ENCODE measurements around the gene GNA14. TPM values are rescaled to one million over a fixed set of nuclear protein-coding genes. Genes with fewer than 3 reads are reported as not detected.
"Not testable (repeated sequence)": the region's sequence is repeated elsewhere in the genome, so short reads cannot be mapped to it uniquely, and the experiment has no call there.

Gene GNA14
- total RNA-seq, 1 experiment from 2014 or later, result 0.25 TPM

DNA sequence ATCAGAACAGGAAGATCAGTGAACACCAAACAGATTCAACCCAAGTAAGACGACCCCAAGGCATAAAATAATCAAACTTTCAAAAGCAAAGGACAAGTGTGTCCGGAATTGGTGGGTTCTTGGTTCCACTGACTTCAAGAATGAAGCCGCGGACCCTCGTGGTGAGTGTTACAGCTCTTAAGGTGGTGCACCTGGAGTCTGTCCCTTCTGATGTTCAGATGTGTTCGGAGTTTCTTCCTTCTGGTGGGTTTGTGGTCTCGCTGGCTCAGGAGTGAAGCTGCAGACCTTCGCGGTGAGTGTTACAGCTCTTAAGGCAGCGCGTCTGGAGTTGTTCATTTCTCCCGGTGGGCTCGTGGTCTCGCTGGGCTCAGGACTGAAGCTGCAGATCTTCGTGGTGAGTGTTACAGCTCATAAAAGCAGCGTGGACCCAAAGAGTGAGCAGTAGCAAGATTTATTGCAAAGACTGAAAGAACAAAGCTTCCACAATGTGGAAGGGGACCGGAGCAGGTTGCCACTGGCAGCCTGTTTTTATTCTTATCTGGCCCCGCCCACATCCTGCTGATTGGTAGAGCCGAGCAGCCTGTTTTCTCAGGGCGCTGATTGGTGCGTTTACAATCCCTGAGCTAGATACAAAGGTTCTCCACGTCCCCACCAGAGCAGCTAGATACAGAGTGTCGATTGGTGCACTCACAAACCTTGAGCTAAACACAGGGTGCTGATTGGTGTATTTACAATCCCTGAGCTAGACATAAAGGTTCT is 158.5 kb downstream of the GNA14 start:
- H3K4me3 ChIP-seq (replicated peaks in 1 of 2; ENCODE audit: low read depth in 1 of 2, low read length in 2 of 2); H2AFZ ChIP-seq (ENCODE audit: low read depth, low read length, poor library complexity, severe bottlenecking); POLR2A ChIA-PET; H3K36me3 ChIP-seq (ENCODE audit: control insufficient read depth in 1 of 2, insufficient read depth in 2 of 2, low read length in 2 of 2); H3K27ac ChIP-seq (ENCODE audit: low read depth, low read length); ATAC-seq; H3K9ac ChIP-seq (ENCODE audit: low read length); H4K20me1 ChIP-seq (ENCODE audit: insufficient read depth); H3K27me3 ChIP-seq (ENCODE audit: insufficient read depth, low read length); H3K9me2 ChIP-seq (ENCODE audit: insufficient read depth); BruUV-seq (replicated peaks); H3K4me1 ChIP-seq (ENCODE audit: control insufficient read depth in 1 of 2, insufficient read depth in 2 of 2, low read length in 2 of 2); H3K9me3 ChIP-seq (ENCODE audit: control insufficient read depth in 1 of 2, insufficient read depth in 1 of 2, low read depth in 1 of 2, low read length in 2 of 2); H3K4me2 ChIP-seq (ENCODE audit: low read length); DNase-seq (ENCODE audit: low read depth, low spot score); RAD21 ChIA-PET (ENCODE audit: low non-redundant PET in 1 of 2, low total read pairs in 2 of 2, uncharacterized antibody in 2 of 2, unreplicated experiment in 2 of 2); H3K79me2 ChIP-seq (ENCODE audit: insufficient read depth, low read length): not testable (repeated sequence)
- CTCF ChIA-PET, result interaction anchor here (2.4 to 4.0 kb wide), 2 partner anchors 33 to 56 kb away, joined by 14 to 25 read pairs; no protein-coding TSS in a partner anchor
- intact Hi-C loops (cut with micrococcal nuclease), result loop anchor here (2.0 to 10.0 kb wide), 2 partner anchors 55 to 321 kb away; no protein-coding TSS in a partner anchor

DNA sequence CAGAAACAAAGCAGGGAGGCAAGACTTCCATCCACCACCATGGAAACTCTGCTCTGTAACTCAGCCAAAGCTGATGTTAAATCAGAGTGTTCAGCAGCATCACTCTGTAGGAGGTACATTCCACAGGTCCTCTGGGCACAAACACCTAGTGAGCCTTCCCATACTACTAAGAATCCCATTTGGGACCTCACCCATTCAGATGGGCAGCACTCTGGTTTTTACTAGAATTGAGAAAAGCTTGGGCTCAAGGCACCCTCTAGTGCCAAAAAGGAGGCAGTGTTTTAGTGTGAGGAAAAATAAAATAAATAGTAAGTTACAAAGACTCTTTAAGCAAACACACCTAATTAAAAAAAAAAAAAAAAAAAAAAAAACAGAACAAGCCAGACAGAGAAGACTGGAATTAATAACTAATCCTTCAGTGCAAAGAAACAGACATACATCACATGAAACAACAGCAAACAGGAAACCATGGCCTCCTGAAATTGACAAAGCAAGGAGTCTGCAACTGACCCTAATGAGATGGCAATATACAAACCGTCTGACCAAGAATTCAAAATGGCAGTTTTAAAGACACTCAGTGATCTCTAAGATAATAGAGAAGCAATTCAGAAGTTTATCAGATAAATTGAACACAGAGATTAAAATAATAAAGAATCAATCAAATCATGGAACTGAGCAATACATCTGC is 159.5 kb downstream of the GNA14 start:
- DNase-seq (ENCODE audit: low read depth, low spot score) (peak; percentile 7), ATAC-seq (peak; percentile 77)
- BruUV-seq (replicated peaks), result no TSS peak
- TF ChIP-seq RAD21 (IDR thresholded peaks at IDR 0.05; ENCODE audit: low read depth) (peak; percentile 70), ZFX (IDR thresholded peaks at IDR 0.05) (no peak), SRF (IDR thresholded peaks at IDR 0.05; ENCODE audit: low read depth) (no peak)
- TF ChIP-seq, protein P1, sequence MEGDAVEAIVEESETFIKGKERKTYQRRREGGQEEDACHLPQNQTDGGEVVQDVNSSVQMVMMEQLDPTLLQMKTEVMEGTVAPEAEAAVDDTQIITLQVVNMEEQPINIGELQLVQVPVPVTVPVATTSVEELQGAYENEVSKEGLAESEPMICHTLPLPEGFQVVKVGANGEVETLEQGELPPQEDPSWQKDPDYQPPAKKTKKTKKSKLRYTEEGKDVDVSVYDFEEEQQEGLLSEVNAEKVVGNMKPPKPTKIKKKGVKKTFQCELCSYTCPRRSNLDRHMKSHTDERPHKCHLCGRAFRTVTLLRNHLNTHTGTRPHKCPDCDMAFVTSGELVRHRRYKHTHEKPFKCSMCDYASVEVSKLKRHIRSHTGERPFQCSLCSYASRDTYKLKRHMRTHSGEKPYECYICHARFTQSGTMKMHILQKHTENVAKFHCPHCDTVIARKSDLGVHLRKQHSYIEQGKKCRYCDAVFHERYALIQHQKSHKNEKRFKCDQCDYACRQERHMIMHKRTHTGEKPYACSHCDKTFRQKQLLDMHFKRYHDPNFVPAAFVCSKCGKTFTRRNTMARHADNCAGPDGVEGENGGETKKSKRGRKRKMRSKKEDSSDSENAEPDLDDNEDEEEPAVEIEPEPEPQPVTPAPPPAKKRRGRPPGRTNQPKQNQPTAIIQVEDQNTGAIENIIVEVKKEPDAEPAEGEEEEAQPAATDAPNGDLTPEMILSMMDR (IDR thresholded peaks at IDR 0.05 in 2 of 3, conservative IDR thresholded peaks at IDR 0.05 in 1 of 3; ENCODE audit: borderline replicate concordance in 1 of 3, insufficient read depth in 1 of 3, low read depth in 2 of 3, low read length in 2 of 3), result peak; percentile 51 to 64 (median 56); a peak in 5 of 6 replicates
- Histone ChIP-seq H3K4me3 (replicated peaks in 1 of 2; ENCODE audit: low read depth in 1 of 2, low read length in 2 of 2) (no peak overlapping the region), H3K36me3 (ENCODE audit: control insufficient read depth in 1 of 2, insufficient read depth in 2 of 2, low read length in 2 of 2) (no peaks in the 10 kb centered on the region), H2AFZ (ENCODE audit: low read depth, low read length, poor library complexity, severe bottlenecking) (no peak overlapping the region), H3K9me2 (ENCODE audit: insufficient read depth) (peaks cover 2% of the 10 kb centered on the region; the same call in 1 of the 2 replicates), H3K27me3 (ENCODE audit: insufficient read depth, low read length) (no peaks in the 10 kb centered on the region), H4K20me1 (ENCODE audit: insufficient read depth) (no peaks in the 10 kb centered on the region), H3K4me2 (ENCODE audit: low read length) (no peak overlapping the region), H3K4me1 (ENCODE audit: control insufficient read depth in 1 of 2, insufficient read depth in 2 of 2, low read length in 2 of 2) (no peaks in the 10 kb centered on the region), H3K27ac (ENCODE audit: low read depth, low read length) (no peak overlapping the region), H3K79me2 (ENCODE audit: insufficient read depth, low read length) (no peaks in the 10 kb centered on the region), H3K9me3 (ENCODE audit: control insufficient read depth in 1 of 2, insufficient read depth in 1 of 2, low read depth in 1 of 2, low read length in 2 of 2) (no peaks in the 10 kb centered on the region), H3K9ac (ENCODE audit: low read length) (no peak overlapping the region)
- ChIA-PET RAD21 (ENCODE audit: low non-redundant PET in 1 of 2, low total read pairs in 2 of 2, uncharacterized antibody in 2 of 2, unreplicated experiment in 2 of 2) (no interaction called here), POLR2A (no interaction called here), CTCF (interaction anchor here (0.7 to 4.0 kb wide), 5 partner anchors 13 to 264 kb away, joined by 3 to 25 read pairs (median 4); no protein-coding TSS in a partner anchor)
- intact Hi-C loops (cut with micrococcal nuclease), result loop anchor here (1.0 to 10.0 kb wide), 3 partner anchors 30 to 320 kb away; no protein-coding TSS in a partner anchor
